ENCODE results near the gene ZNHIT6. TPM values are rescaled to one million over a fixed set of nuclear protein-coding genes. Genes with fewer than 3 reads are reported as not detected.

The ZNHIT6 gene
- polyA plus RNA-seq, 1 donor = 23.2 TPM

DNA sequence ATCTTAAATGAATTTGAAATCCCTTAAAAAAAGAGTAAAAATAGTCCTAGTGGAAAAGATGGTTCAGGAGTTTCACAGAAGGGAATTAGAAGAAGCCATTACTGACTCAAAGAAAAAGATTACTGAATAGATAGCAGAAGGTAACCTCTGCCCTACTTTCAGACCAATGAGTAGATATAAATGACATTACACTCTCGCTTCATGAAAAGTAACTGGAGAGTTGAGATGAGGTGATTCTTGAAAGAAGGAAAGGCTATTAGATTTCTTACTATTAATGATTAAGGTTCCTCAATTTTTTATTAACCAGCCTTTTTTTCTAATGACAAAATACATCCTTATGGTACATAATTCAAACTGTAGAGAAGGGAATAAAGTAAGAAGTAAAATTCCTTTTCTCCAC lies 99.4 kb downstream of the ZNHIT6 start:
- no peaks in the 10 kb centered on the region for H3K36me3 ChIP-seq (ENCODE audit: control insufficient read depth, insufficient read depth, low read length)
- H3K4me3 ChIP-seq (ENCODE audit: low read length) = no peak overlapping the region
- H3K4me1 ChIP-seq (ENCODE audit: control insufficient read depth, insufficient read depth, low read length) = peaks cover 52% of the 10 kb centered on the region
- no peak for DNase-seq
- no peak overlapping the region for H3K27ac ChIP-seq (ENCODE audit: low read length)
- 60% methylated on average over 1 of the region's 1 CpG for WGBS (ENCODE audit: insufficient coverage, low lambda C conversion rate)
- H3K27me3 ChIP-seq (ENCODE audit: control insufficient read depth, insufficient read depth, low read length) = no peaks in the 10 kb centered on the region
- H3K9me3 ChIP-seq (ENCODE audit: control insufficient read depth, low read depth, low read length) = no peaks in the 10 kb centered on the region

- Histone ChIP-seq H3K27ac (ENCODE audit: low read length) (peak overlapping the region; percentile 75), H3K27me3 (ENCODE audit: control insufficient read depth, insufficient read depth, low read length) (no peaks in the 10 kb centered on the region), H3K4me1 (ENCODE audit: control insufficient read depth, insufficient read depth, low read length) (peaks cover 57% of the 10 kb centered on the region), H3K4me3 (ENCODE audit: low read length) (no peak overlapping the region), H3K9me3 (ENCODE audit: control insufficient read depth, low read depth, low read length) (no peaks in the 10 kb centered on the region), H3K36me3 (ENCODE audit: control insufficient read depth, insufficient read depth, low read length) (no peaks in the 10 kb centered on the region)
- no peak for DNase-seq
- no CpG with 5 or more reads among the region's 4 CpGs for WGBS (ENCODE audit: insufficient coverage, low lambda C conversion rate)
Observed at GRCh38 chr1:85607921-85608265, 100.3 kb downstream of the ZNHIT6 start.

DNA sequence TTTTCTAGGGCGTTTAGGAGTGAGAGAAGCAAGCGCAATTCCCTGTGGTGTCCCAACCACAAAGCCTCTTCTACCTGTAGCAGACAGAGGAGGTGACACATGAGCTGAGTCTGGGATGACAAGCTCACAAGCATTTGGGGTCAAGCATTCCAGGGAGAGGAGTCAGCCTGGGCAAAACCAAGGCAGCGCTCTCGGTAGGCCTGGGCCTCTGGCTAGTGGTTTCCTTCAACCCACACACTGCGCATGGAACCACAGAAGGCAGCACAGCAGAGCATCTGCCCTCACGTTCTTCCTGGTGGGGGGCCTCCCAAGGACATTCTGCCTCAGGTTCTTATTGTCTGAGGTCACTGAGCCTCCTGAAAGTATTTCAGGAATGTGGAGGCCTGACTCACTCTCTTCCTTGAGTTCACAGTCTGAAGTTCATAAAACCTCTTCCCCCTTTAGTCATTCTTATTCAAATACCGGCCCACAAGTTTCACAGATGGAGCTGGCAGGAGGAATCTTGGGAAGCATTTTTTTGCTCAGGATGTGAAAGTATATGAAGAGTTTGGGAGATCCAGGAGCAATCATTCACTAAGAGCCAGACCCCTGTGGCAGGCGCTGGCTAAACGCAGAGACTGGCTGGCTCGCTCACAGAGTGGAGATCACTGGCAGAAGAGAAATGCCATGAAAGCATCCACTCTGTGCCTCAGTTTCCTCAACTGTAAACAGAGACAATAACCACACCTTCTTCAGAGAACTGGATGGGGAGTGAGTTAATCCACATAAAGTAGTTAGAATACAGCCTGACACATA lies 100.9 kb downstream of the ZNHIT6 start:
- peak; percentile 82 to 91 for DNase-seq
- Histone ChIP-seq H3K4me1 (ENCODE audit: control insufficient read depth, insufficient read depth, low read length) (peaks cover 56% of the 10 kb centered on the region), H3K27ac (ENCODE audit: low read length) (peak overlapping the region; percentile 75)

DNA sequence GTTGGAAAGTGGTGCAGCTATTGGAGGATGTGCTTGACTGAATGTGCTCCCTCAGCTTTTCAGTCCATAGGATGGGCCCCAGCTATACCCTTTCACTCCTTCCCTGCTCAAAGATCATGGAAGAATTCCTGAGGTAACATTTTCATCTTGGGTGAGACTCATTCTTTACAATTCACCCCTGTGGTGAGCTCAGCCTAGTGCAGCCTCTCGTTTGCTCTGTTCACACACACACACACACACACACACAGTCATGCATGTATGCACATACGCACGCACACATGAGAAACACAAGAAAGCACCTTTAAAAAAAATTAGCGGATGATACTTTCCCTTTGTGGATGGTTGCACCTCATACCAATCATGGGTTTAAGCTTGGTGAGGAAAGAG lies 101.8 kb downstream of the ZNHIT6 start:
- Histone ChIP-seq H3K4me1 (ENCODE audit: control insufficient read depth, insufficient read depth, low read length) (peaks cover 48% of the 10 kb centered on the region), H3K27ac (ENCODE audit: low read length) (peak overlapping the region; percentile 75)
- WGBS (ENCODE audit: insufficient coverage, low lambda C conversion rate) = no CpG with 5 or more reads among the region's 4 CpGs

More for the DNA sequence above, 100.9 kb downstream of the ZNHIT6 start:
- H3K36me3 ChIP-seq (ENCODE audit: control insufficient read depth, insufficient read depth, low read length) = no peaks in the 10 kb centered on the region
- H3K4me3 ChIP-seq (ENCODE audit: low read length) = no peak overlapping the region
- 80% methylated on average over 1 of the region's 10 CpGs for WGBS (ENCODE audit: insufficient coverage, low lambda C conversion rate)
- H3K27me3 ChIP-seq (ENCODE audit: control insufficient read depth, insufficient read depth, low read length) = no peaks in the 10 kb centered on the region
- H3K9me3 ChIP-seq (ENCODE audit: control insufficient read depth, low read depth, low read length) = no peaks in the 10 kb centered on the region

DNA sequence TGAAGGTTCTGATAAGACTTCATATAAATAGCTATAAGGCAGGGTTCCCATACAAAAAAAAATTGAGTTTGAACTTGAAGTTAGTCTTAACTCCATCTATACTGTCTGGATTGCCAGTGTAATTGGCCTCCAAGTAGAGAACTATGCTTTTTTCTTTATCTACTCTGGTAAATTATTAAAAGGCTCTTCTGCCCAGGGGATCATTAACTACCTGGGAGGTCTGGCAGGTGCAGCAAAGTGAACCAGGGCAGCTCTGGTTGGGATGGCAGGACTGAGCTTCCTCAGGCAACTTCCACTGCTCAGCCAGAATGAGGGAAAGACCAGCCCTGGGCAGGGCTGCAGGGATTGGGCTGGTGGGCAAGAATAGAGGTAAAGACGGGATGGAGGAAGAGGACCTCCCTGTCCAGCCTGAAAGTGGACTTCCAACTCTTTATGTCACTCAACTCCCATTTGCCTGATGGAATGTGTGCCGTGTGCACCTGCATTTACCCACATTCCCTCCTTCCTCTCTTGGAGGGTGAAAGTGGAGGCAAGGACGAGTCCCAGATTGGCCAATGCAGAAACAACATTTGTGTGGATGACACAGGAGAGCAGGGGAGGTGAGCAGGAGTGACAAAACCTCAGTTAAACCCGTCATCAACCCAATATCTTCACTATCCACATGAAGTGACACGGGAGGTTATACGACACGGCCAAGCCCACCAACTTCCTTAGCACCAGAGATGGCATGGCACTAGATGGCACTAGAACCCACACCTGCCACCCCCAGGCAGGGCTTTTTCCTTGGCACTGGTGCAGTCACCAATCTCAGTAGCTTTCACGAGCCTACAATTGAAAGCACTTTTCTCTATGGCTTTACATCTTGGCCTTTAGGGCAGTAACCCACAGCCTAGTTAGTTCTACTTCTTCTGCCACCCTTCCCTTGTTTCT lies 102.5 kb downstream of the ZNHIT6 start:
- no peaks in the 10 kb centered on the region for H3K36me3 ChIP-seq (ENCODE audit: control insufficient read depth, insufficient read depth, low read length)
- DNase-seq = peak; percentile 65 to 89

More for the DNA sequence above, 101.8 kb downstream of the ZNHIT6 start:
- H3K4me3 ChIP-seq (ENCODE audit: low read length) = no peak overlapping the region
- no peaks in the 10 kb centered on the region for H3K36me3 ChIP-seq (ENCODE audit: control insufficient read depth, insufficient read depth, low read length)
- DNase-seq = no peak
- H3K27me3 ChIP-seq (ENCODE audit: control insufficient read depth, insufficient read depth, low read length) = no peaks in the 10 kb centered on the region
- no peaks in the 10 kb centered on the region for H3K9me3 ChIP-seq (ENCODE audit: control insufficient read depth, low read depth, low read length)

DNA sequence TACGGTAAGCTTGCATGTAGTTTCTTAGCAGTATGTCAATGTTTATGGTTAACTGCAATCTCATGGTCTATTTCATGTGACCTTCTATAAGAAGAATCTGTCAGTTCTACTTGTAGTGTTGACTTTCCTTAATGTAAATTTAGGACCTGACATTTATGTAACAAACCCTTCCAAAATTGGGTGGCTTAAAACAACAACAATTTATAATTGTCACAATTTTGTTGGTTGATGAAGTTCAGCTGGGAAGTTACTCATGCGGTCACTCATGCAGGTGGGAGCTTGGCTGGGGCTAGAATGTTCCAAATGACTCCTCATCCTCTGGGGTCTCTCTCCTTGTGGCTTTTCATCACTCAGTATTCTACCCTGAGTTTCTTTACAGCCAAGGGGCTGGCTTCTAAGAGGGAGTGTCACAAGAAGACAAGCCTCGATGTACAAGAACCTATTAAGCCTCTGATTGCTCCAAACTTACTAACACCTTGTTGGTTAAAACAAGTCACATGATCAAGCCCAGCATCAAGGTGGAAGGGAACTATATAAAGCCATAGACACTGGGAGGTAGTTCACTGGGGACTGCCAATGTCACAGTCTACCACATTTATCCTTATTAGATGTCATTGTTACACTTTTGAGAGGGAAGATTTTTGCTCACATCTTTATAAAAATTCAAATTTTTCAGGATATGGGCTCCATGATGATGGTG lies 103.8 kb downstream of the ZNHIT6 start:
- no peaks in the 10 kb centered on the region for H3K27me3 ChIP-seq (ENCODE audit: control insufficient read depth, insufficient read depth, low read length)
- H3K4me1 ChIP-seq (ENCODE audit: control insufficient read depth, insufficient read depth, low read length) = peaks cover 48% of the 10 kb centered on the region
- DNase-seq = no peak
- H3K27ac ChIP-seq (ENCODE audit: low read length) = peak overlapping the region; percentile 75
- no peaks in the 10 kb centered on the region for H3K36me3 ChIP-seq (ENCODE audit: control insufficient read depth, insufficient read depth, low read length)
- WGBS (ENCODE audit: insufficient coverage, low lambda C conversion rate) = no CpG with 5 or more reads among the region's 3 CpGs
- H3K4me3 ChIP-seq (ENCODE audit: low read length) = no peak overlapping the region
- H3K9me3 ChIP-seq (ENCODE audit: control insufficient read depth, low read depth, low read length) = no peaks in the 10 kb centered on the region

More for the DNA sequence above, 102.5 kb downstream of the ZNHIT6 start:
- Histone ChIP-seq H3K4me1 (ENCODE audit: control insufficient read depth, insufficient read depth, low read length) (peaks cover 48% of the 10 kb centered on the region), H3K9me3 (ENCODE audit: control insufficient read depth, low read depth, low read length) (no peaks in the 10 kb centered on the region), H3K27me3 (ENCODE audit: control insufficient read depth, insufficient read depth, low read length) (no peaks in the 10 kb centered on the region), H3K27ac (ENCODE audit: low read length) (peak overlapping the region; percentile 75), H3K4me3 (ENCODE audit: low read length) (no peak overlapping the region)
- no CpG with 5 or more reads among the region's 8 CpGs for WGBS (ENCODE audit: insufficient coverage, low lambda C conversion rate)

GRCh38 chr1:85603086-85603880 lies 105.0 kb downstream of the ZNHIT6 start:
- Histone ChIP-seq H3K27ac (ENCODE audit: low read length) (no peak overlapping the region), H3K36me3 (ENCODE audit: control insufficient read depth, insufficient read depth, low read length) (no peaks in the 10 kb centered on the region), H3K4me3 (ENCODE audit: low read length) (no peak overlapping the region), H3K27me3 (ENCODE audit: control insufficient read depth, insufficient read depth, low read length) (no peaks in the 10 kb centered on the region), H3K9me3 (ENCODE audit: control insufficient read depth, low read depth, low read length) (no peaks in the 10 kb centered on the region), H3K4me1 (ENCODE audit: control insufficient read depth, insufficient read depth, low read length) (peaks cover 48% of the 10 kb centered on the region)
- WGBS (ENCODE audit: insufficient coverage, low lambda C conversion rate) = 80% methylated on average over 1 of the region's 7 CpGs
- DNase-seq = no peak

GRCh38 chr1:85602571-85602970 lies 105.7 kb downstream of the ZNHIT6 start:
- Histone ChIP-seq H3K4me3 (ENCODE audit: low read length) (no peak overlapping the region), H3K36me3 (ENCODE audit: control insufficient read depth, insufficient read depth, low read length) (no peaks in the 10 kb centered on the region), H3K4me1 (ENCODE audit: control insufficient read depth, insufficient read depth, low read length) (peaks cover 42% of the 10 kb centered on the region), H3K27me3 (ENCODE audit: control insufficient read depth, insufficient read depth, low read length) (no peaks in the 10 kb centered on the region), H3K27ac (ENCODE audit: low read length) (no peak overlapping the region), H3K9me3 (ENCODE audit: control insufficient read depth, low read depth, low read length) (no peaks in the 10 kb centered on the region)
- peak in 1 of 2 donors; percentile 52 for DNase-seq
- WGBS (ENCODE audit: insufficient coverage, low lambda C conversion rate) = no CpG with 5 or more reads among the region's 4 CpGs

- Histone ChIP-seq H3K4me1 (ENCODE audit: control insufficient read depth, insufficient read depth, low read length) (peaks cover 36% of the 10 kb centered on the region), H3K27ac (ENCODE audit: low read length) (no peak overlapping the region), H3K4me3 (ENCODE audit: low read length) (no peak overlapping the region), H3K9me3 (ENCODE audit: control insufficient read depth, low read depth, low read length) (no peaks in the 10 kb centered on the region), H3K36me3 (ENCODE audit: control insufficient read depth, insufficient read depth, low read length) (no peaks in the 10 kb centered on the region), H3K27me3 (ENCODE audit: control insufficient read depth, insufficient read depth, low read length) (no peaks in the 10 kb centered on the region)
- DNase-seq = no peak
- WGBS (ENCODE audit: insufficient coverage, low lambda C conversion rate) = 83% methylated on average over 1 of the region's 4 CpGs
Observed at GRCh38 chr1:85601901-85602300, 106.3 kb downstream of the ZNHIT6 start.
